SK-N-MC (cell line): ENCODE data around the gene KCNAB1.

Source experiments
- EZH2 ChIP-seq: fragments of 200-600 bp; sonication (generic); IDR thresholded peaks from one replicate; pipeline ENCODE4 v1.6.1; 2017; ENCODE audit warnings: antibody characterized with exemption
- FOXP2 ChIP-seq: optimal IDR thresholded peaks from 2 replicates; pipeline ENCODE3; 2011; ENCODE audit warnings: mild to moderate bottlenecking, moderate library complexity; ENCODE audit not compliant: insufficient read depth; ENCODE audit errors: extremely low read length, control extremely low read depth
- POLR2AphosphoS5 ChIP-seq: IDR thresholded peaks from 2 replicates; pipeline ENCODE4 v1.6.1; 2012; ENCODE audit warnings: mild to moderate bottlenecking, low read depth, low read length, borderline replicate concordance

GRCh38 chr3:156463123-156463522 lies 342.7 kb downstream of the KCNAB1 start:
- TF ChIP-seq EZH2 (no peak), POLR2AphosphoS5 (no peak), FOXP2 (no peak)
